GM23338 (cell line): ENCODE results near the gene SEC24A. TPM values are rescaled to one million over a fixed set of nuclear protein-coding genes. Genes with fewer than 3 reads are reported as not detected.

Experiments used
- ATAC-seq: fragments of 200-7000 bp; cut with Tn5 transposase; 3 replicates; pipeline ENCODE4 v1.9.1; 2020
- DNase-seq: peaks from one replicate; pipeline ENCODE4 v3.0.0-alpha.2; 2015; ENCODE audit warnings: low spot score
- H2AFZ ChIP-seq: fragments of 200-600 bp; sonication (generic); 2 replicates; pipeline ENCODE4 v1.8.0; 2016; ENCODE audit warnings: antibody characterized with exemption, mild to moderate bottlenecking, moderate library complexity
- H3F3A ChIP-seq: fragments of 200-600 bp; sonication (generic); replicated peaks from 2 replicates; pipeline ENCODE4 v1.8.0; 2017; ENCODE audit warnings: antibody characterized with exemption, mixed run types, low read depth
- H3K27ac ChIP-seq: fragments of 200-600 bp; sonication (generic); 2 replicates; pipeline ENCODE4 v1.6.1; 2016; ENCODE audit warnings: low read depth
- H3K27me3 ChIP-seq: fragments of 200-600 bp; sonication (generic); 2 replicates; pipeline ENCODE4 v1.8.0; 2016; ENCODE audit warnings: mild to moderate bottlenecking, mixed run types, moderate library complexity; ENCODE audit not compliant: insufficient read depth
- H3K36me3 ChIP-seq: fragments of 200-600 bp; sonication (generic); 2 replicates; pipeline ENCODE4 v1.8.0; 2016; ENCODE audit warnings: mild to moderate bottlenecking; ENCODE audit not compliant: insufficient read depth
- H3K4me1 ChIP-seq: fragments of 200-600 bp; sonication (generic); 2 replicates; pipeline ENCODE4 v1.8.0; 2016; ENCODE audit warnings: mild to moderate bottlenecking, moderate library complexity; ENCODE audit not compliant: insufficient read depth
- H3K4me2 ChIP-seq: fragments of 200-600 bp; sonication (generic); 2 replicates; pipeline ENCODE4 v1.7.1; 2017; ENCODE audit warnings: mixed run types
- H3K4me3 ChIP-seq: fragments of 200-600 bp; sonication (generic); 2 replicates; pipeline ENCODE4 v1.6.1; 2016; ENCODE audit warnings: mixed run types
- H3K79me2 ChIP-seq: fragments of 200-600 bp; sonication (generic); replicated peaks from 2 replicates; pipeline ENCODE4 v1.8.0; 2017; ENCODE audit warnings: mild to moderate bottlenecking; ENCODE audit not compliant: insufficient read depth
- H3K9me2 ChIP-seq: fragments of 200-600 bp; sonication (generic); 2 replicates; pipeline ENCODE4 v1.8.0; 2017; ENCODE audit not compliant: insufficient read depth
- H4K20me1 ChIP-seq: fragments of 200-600 bp; sonication (generic); replicated peaks from 2 replicates; pipeline ENCODE4 v1.8.0; 2017; ENCODE audit warnings: mild to moderate bottlenecking; ENCODE audit not compliant: insufficient read depth
- H3K27ac Mint-ChIP-seq: 2 replicates; pipeline ENCODE4 v1.8.0; 2020; ENCODE audit warnings: inconsistent platforms, mild to moderate bottlenecking, moderate library complexity, mixed read lengths
- H3K27me3 Mint-ChIP-seq: 3 replicates; pipeline ENCODE4 v1.8.0; 2022; ENCODE audit warnings: low read depth, mild to moderate bottlenecking, moderate library complexity, mixed read lengths, inconsistent platforms; ENCODE audit not compliant: insufficient read depth, poor library complexity
- H3K36me3 Mint-ChIP-seq: 3 replicates; pipeline ENCODE4 v1.8.0; 2021; ENCODE audit warnings: low read depth, mild to moderate bottlenecking, inconsistent platforms, moderate library complexity, mixed read lengths
- H3K4me1 Mint-ChIP-seq: 3 replicates; pipeline ENCODE4 v1.8.0; 2020; ENCODE audit warnings: mild to moderate bottlenecking, inconsistent platforms, mixed read lengths
- H3K4me3 Mint-ChIP-seq: 3 replicates; pipeline ENCODE4 v1.8.0; 2021; ENCODE audit warnings: moderate library complexity, mild to moderate bottlenecking, inconsistent platforms, mixed read lengths
- H3K9me3 Mint-ChIP-seq: 3 replicates; pipeline ENCODE4 v1.8.0; 2020; ENCODE audit warnings: moderate library complexity, mild to moderate bottlenecking, inconsistent platforms, mixed read lengths
- CREB1 ChIP-seq: fragments of 250-450 bp; sonication (Bioruptor Pico); IDR thresholded peaks from 2 replicates; pipeline ENCODE4 v1.5.0; 2020; ENCODE audit warnings: low read depth, mild to moderate bottlenecking, moderate library complexity
- CTCF ChIP-seq, 2 experiments: fragments of 200-600 bp in 1 of 2; sonication (generic) in 1 of 2; conservative IDR thresholded peaks; 2 replicates each; pipeline versions ENCODE4 v1.5.1 to v1.6.1; 2016 to 2017; ENCODE audit warnings: antibody characterized with exemption in 2 of 2, low read depth in 2 of 2, mild to moderate bottlenecking in 2 of 2, moderate library complexity in 1 of 2
- EZH2 ChIP-seq: fragments of 200-600 bp; sonication (generic); IDR thresholded peaks from one replicate; pipeline ENCODE4 v1.8.0; 2017; ENCODE audit warnings: antibody characterized with exemption, mild to moderate bottlenecking, low read depth; ENCODE audit not compliant: unreplicated experiment
- JUNB ChIP-seq: IDR thresholded peaks from one replicate; pipeline ENCODE4 v1.6.1; 2016; ENCODE audit warnings: antibody characterized with exemption; ENCODE audit not compliant: unreplicated experiment
- REST ChIP-seq: IDR thresholded peaks from one replicate; pipeline ENCODE4 v1.6.1; 2018; ENCODE audit warnings: antibody characterized with exemption; ENCODE audit not compliant: unreplicated experiment
- STAT1 ChIP-seq: IDR thresholded peaks from one replicate; pipeline ENCODE4 v1.6.1; 2016; ENCODE audit warnings: antibody characterized with exemption; ENCODE audit not compliant: unreplicated experiment
- ZNF114 ChIP-seq: fragments of 250-450 bp; sonication (Bioruptor Pico); IDR thresholded peaks from 2 replicates; pipeline ENCODE4 v1.5.0; 2020; ENCODE audit warnings: mild to moderate bottlenecking, moderate library complexity
- ZNF331 ChIP-seq: fragments of 250-450 bp; sonication (Bioruptor Pico); IDR thresholded peaks from 2 replicates; pipeline ENCODE4 v1.5.0; 2020; ENCODE audit warnings: low read depth, mild to moderate bottlenecking, moderate library complexity
- polyA plus RNA-seq: library from polyadenylated mRNA; unstranded; fragments of >200 nt; fragmentation: Nextera tagmentation; extraction: Ambion mirVana; gene quantifications from 2 replicates; pipeline ENCODE4 v1.2.1, GENCODE V29; 2016
- total RNA-seq: library from RNA; depleted of rRNA; stranded (reverse); fragments of >200 nt; shearing (Covaris generic); gene quantifications from 2 replicates; pipeline ENCODE4 v1.2.3, GENCODE V29; 2014

SEC24A gene
- total and polyA plus RNA-seq, 2 experiments from 2014 or later, result 8.1 to 36.5 TPM

- TF ChIP-seq CTCF (conservative IDR thresholded peaks at IDR 0.05; ENCODE audit: low read depth in 2 of 2) (no peak), CREB1 (CRISPR knock-in tag) (no peak)
Measured at GRCh38 chr5:134600600-134600999, 48.0 kb upstream of the SEC24A start (continued).

- no peak overlapping the region for H3K27ac Mint-ChIP-seq
- ATAC-seq (no peak), DNase-seq (no peak)
- H3K79me2 ChIP-seq, result no peaks in the 10 kb centered on the region
- no peak for TF ChIP-seq CTCF (conservative IDR thresholded peaks at IDR 0.05; ENCODE audit: low read depth in 2 of 2)
- no peak for TF ChIP-seq EZH2
- no peak for TF ChIP-seq JUNB
- no peak for TF ChIP-seq REST
- TF ChIP-seq ZNF331 (CRISPR knock-in tag), result no peak
- no peak for TF ChIP-seq STAT1
- TF ChIP-seq ZNF114 (CRISPR knock-in tag), result no peak
- H3F3A ChIP-seq, result no peaks in the 10 kb centered on the region
- peaks cover 2% of the 10 kb centered on the region for H3K27me3 Mint-ChIP-seq
- H3K4me2 ChIP-seq, result no peak overlapping the region
- H3K27ac ChIP-seq, result no peak overlapping the region
- H2AFZ ChIP-seq, result no peak overlapping the region
- H4K20me1 ChIP-seq, result no peaks in the 10 kb centered on the region
- peaks cover 2% of the 10 kb centered on the region; the same call in 2 of the 3 replicates for H3K4me1 Mint-ChIP-seq
- peaks cover 1% of the 10 kb centered on the region; the same call in 1 of the 2 replicates for H3K4me1 ChIP-seq
- H3K27me3 ChIP-seq, result no peaks in the 10 kb centered on the region
- H3K36me3 Mint-ChIP-seq, result peaks cover 7% of the 10 kb centered on the region; the same call in 1 of the 3 replicates
- H3K36me3 ChIP-seq, result peaks cover 13% of the 10 kb centered on the region; the same call in 1 of the 2 replicates
- H3K9me2 ChIP-seq, result no peaks in the 10 kb centered on the region
- H3K9me3 Mint-ChIP-seq, result no peaks in the 10 kb centered on the region
- no peak overlapping the region for H3K4me3 ChIP-seq
- no peak overlapping the region for H3K4me3 Mint-ChIP-seq
Measured at GRCh38 chr5:134603059-134603458, 45.5 kb upstream of the SEC24A start.
